ENCODE results near the gene CFAP251. TPM values are rescaled to one million over a fixed set of nuclear protein-coding genes. Genes with fewer than 3 reads are reported as not detected.

CFAP251 gene
- total and polyA plus RNA-seq, 2 of the 8 experiments (the other 6 are each of a cell fraction or from before 2014, with no cell fraction given) = 1.8 to 2.9 TPM

DNA sequence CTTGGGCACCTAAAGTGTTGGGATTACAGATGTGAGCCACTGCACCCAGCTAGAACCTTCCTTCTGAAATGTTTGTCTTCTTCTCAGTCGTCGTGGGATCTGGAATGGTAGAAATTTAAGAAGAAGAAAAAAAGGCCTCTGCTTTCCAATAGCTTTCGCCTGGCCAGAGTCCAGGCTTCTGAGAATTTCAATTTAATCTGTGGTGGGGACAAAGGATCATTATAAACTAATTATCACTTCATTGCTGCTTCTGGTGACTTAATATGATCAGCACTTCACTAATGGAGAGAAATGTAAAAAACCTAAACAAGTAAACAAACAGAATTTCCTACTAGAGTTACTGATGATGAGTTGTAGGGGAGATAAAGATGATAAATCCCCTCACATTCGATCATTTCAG, 51.3 kb downstream of the CFAP251 start (continued):
- no peak for TF ChIP-seq SIN3A (conservative IDR thresholded peaks at IDR 0.05 in 1 of 2, IDR thresholded peaks at IDR 0.05 in 1 of 2; ENCODE audit: low read depth in 1 of 2, low read length in 2 of 2)
- no peak for TF ChIP-seq ATF3 (IDR thresholded peaks at IDR 0.05; ENCODE audit: insufficient read depth, low read depth, low read length)
- no peak for TF ChIP-seq SUZ12 (IDR thresholded peaks at IDR 0.05; ENCODE audit: low read length)
- TF ChIP-seq CHD1 (IDR thresholded peaks at IDR 0.05; ENCODE audit: low read depth, low read length) = no peak

All from H1 (cell line).